Central memory CD8-positive, alpha-beta T cell (primary cell): ENCODE measurements around the gene MRPS17.

ENCODE experiments used
- ATAC-seq: fragments of 150-1000 bp; cut with Tn5 transposase; replicated peaks from 2 replicates; pipeline ENCODE4 v1.10.0; 2022; ENCODE audit warnings: mild to moderate bottlenecking, moderate FRiP score, moderate number of reproducible peaks; ENCODE audit not compliant: poor library complexity, severe bottlenecking; ENCODE audit errors: extremely low read depth
- DNase-seq, 2 donors: peaks; one replicate each; pipeline ENCODE4 v3.0.0; 2021; ENCODE audit warnings: low spot score in 2 of 2
- H3K27ac Mint-ChIP-seq: one replicate; pipeline ENCODE4 v1.8.0; 2022; ENCODE audit warnings: low read depth, mild to moderate bottlenecking, moderate library complexity, mixed read lengths
- H3K27me3 Mint-ChIP-seq: one replicate; pipeline ENCODE4 v1.8.0; 2022; ENCODE audit warnings: mixed read lengths
- H3K36me3 Mint-ChIP-seq: one replicate; pipeline ENCODE4 v1.8.0; 2022; ENCODE audit warnings: mild to moderate bottlenecking, moderate library complexity, mixed read lengths; ENCODE audit not compliant: insufficient read depth
- H3K4me1 Mint-ChIP-seq: one replicate; pipeline ENCODE4 v1.8.0; 2022; ENCODE audit warnings: mixed read lengths
- H3K4me3 Mint-ChIP-seq: one replicate; pipeline ENCODE4 v1.8.0; 2022; ENCODE audit warnings: mild to moderate bottlenecking, moderate library complexity, mixed read lengths
- H3K9me3 Mint-ChIP-seq: one replicate; pipeline ENCODE4 v1.8.0; 2022; ENCODE audit warnings: mixed read lengths

MRPS17 gene

GRCh38 chr7:55980266-55980665 lies 28.6 kb downstream of the MRPS17 start:
- Mint-ChIP-seq H3K4me1 (peaks cover 3% of the 10 kb centered on the region), H3K27ac (no peak overlapping the region), H3K9me3 (no peaks in the 10 kb centered on the region), H3K27me3 (no peaks in the 10 kb centered on the region), H3K36me3 (peaks cover 46% of the 10 kb centered on the region), H3K4me3 (no peak overlapping the region)
- DNase-seq (no peak), ATAC-seq (no peak)

GRCh38 chr7:55983537-55983936 lies 31.9 kb downstream of the MRPS17 start:
- no peaks in the 10 kb centered on the region for H3K9me3 Mint-ChIP-seq
- H3K36me3 Mint-ChIP-seq: peaks cover 45% of the 10 kb centered on the region
- no peak overlapping the region for H3K27ac Mint-ChIP-seq
- H3K4me3 Mint-ChIP-seq: no peak overlapping the region
- no peak for DNase-seq
- H3K27me3 Mint-ChIP-seq: no peaks in the 10 kb centered on the region
- ATAC-seq: no peak
- H3K4me1 Mint-ChIP-seq: no peaks in the 10 kb centered on the region

GRCh38 chr7:55992346-55992745 lies 40.7 kb downstream of the MRPS17 start:
- H3K4me1 Mint-ChIP-seq: no peaks in the 10 kb centered on the region
- H3K27ac Mint-ChIP-seq: no peak overlapping the region
- no peak overlapping the region for H3K4me3 Mint-ChIP-seq
- H3K36me3 Mint-ChIP-seq: peaks cover 39% of the 10 kb centered on the region
- no peak for DNase-seq
- H3K27me3 Mint-ChIP-seq: no peaks in the 10 kb centered on the region
- H3K9me3 Mint-ChIP-seq: no peaks in the 10 kb centered on the region
- no peak for ATAC-seq

- no peak for ATAC-seq
- DNase-seq: no peak
- no peak overlapping the region for H3K27ac Mint-ChIP-seq
- no peak overlapping the region for H3K4me3 Mint-ChIP-seq
- H3K9me3 Mint-ChIP-seq: no peaks in the 10 kb centered on the region
- H3K36me3 Mint-ChIP-seq: peaks cover 35% of the 10 kb centered on the region
- no peaks in the 10 kb centered on the region for H3K4me1 Mint-ChIP-seq
- no peaks in the 10 kb centered on the region for H3K27me3 Mint-ChIP-seq
Measured at GRCh38 chr7:55996856-55997500, 45.3 kb downstream of the MRPS17 start.

GRCh38 chr7:56003749-56004148 lies 52.1 kb downstream of the MRPS17 start:
- no peaks in the 10 kb centered on the region for H3K9me3 Mint-ChIP-seq
- H3K36me3 Mint-ChIP-seq: peaks cover 10% of the 10 kb centered on the region
- no peak for DNase-seq
- no peaks in the 10 kb centered on the region for H3K4me1 Mint-ChIP-seq
- no peak overlapping the region for H3K4me3 Mint-ChIP-seq
- H3K27me3 Mint-ChIP-seq: no peaks in the 10 kb centered on the region
- no peak for ATAC-seq
- H3K27ac Mint-ChIP-seq: no peak overlapping the region
